Measurements from ENCODE around the gene LIPA. TPM values are rescaled to one million over a fixed set of nuclear protein-coding genes. Genes with fewer than 3 reads are reported as not detected.

LIPA gene
- total and polyA plus RNA-seq, 5 donors, result 14.0 to 34.7 (median 25.6) TPM

GRCh38 chr10:89241026-89241425, 10.5 kb downstream of the LIPA start:
- no peak overlapping the region for H3K4me3 ChIP-seq (ENCODE audit: low read length)
- peak overlapping the region; percentile 42 for H3K27ac ChIP-seq (ENCODE audit: low read length)
- ATAC-seq (no peak), DNase-seq (no peak)
- 94% methylated on average over 3 of the region's 3 CpGs for WGBS
- H3K9me3 ChIP-seq (ENCODE audit: control insufficient read depth, low read length), result no peaks in the 10 kb centered on the region
- H3K4me1 ChIP-seq (ENCODE audit: control insufficient read depth, insufficient read depth, low read length), result peaks cover 6% of the 10 kb centered on the region
- intact Hi-C loops (cut with DNase I), result no loop called here
- no peaks in the 10 kb centered on the region for H3K27me3 ChIP-seq (ENCODE audit: control insufficient read depth, insufficient read depth)

- Histone ChIP-seq H3K4me3 (ENCODE audit: low read length) (no peak overlapping the region), H3K27me3 (ENCODE audit: control insufficient read depth, insufficient read depth) (no peaks in the 10 kb centered on the region), H3K27ac (ENCODE audit: low read length) (no peak overlapping the region), H3K4me1 (ENCODE audit: control insufficient read depth, insufficient read depth, low read length) (peaks cover 6% of the 10 kb centered on the region), H3K9me3 (ENCODE audit: control insufficient read depth, low read length) (no peaks in the 10 kb centered on the region)
- intact Hi-C loops (cut with DNase I), result no loop called here
- 83% methylated on average over 3 of the region's 3 CpGs for WGBS
- ATAC-seq (no peak), DNase-seq (no peak)
Measured at GRCh38 chr10:89240519-89240918, 11.1 kb downstream of the LIPA start.

DNA sequence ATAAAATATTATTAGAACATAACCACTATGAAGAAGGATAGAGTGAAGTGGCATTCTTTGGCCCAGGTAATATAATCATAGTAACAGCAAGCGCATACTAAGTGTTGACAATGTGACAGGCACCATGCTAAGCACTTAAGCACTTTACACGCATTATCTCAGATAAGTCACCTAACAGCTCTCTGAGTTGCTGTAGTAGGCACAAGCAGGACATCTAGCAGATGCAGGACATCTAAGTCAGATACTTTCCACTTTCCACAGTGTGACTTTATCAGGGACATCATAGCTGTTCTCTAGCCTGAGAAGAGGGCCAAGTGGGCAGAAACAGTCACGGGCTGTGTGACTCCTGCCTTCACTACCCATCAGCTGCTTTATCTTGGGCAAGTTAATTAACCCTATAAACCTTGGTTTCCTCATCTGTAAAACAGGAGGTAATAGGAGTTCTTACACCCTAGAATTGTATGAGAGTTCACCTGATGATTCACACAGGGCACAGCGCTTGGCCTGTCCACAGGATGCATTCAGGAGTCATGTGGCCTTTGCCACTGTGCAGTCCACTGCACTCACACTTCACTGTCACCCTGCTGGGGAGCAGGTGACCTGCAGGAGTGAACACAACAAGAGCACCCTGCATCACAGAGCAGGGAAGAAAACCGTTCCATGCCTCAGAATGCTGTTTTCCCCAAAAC, 12.5 kb downstream of the LIPA start:
- Histone ChIP-seq H3K27me3 (ENCODE audit: control insufficient read depth, insufficient read depth) (no peaks in the 10 kb centered on the region), H3K4me3 (ENCODE audit: low read length) (no peak overlapping the region), H3K4me1 (ENCODE audit: control insufficient read depth, insufficient read depth, low read length) (peaks cover 6% of the 10 kb centered on the region), H3K27ac (ENCODE audit: low read length) (no peak overlapping the region), H3K9me3 (ENCODE audit: control insufficient read depth, low read length) (no peaks in the 10 kb centered on the region)
- intact Hi-C loops (cut with DNase I), result no loop called here
- 73% methylated on average over 5 of the region's 5 CpGs for WGBS
- DNase-seq, result no peak
- ATAC-seq, result peak; percentile 53 to 75

DNA sequence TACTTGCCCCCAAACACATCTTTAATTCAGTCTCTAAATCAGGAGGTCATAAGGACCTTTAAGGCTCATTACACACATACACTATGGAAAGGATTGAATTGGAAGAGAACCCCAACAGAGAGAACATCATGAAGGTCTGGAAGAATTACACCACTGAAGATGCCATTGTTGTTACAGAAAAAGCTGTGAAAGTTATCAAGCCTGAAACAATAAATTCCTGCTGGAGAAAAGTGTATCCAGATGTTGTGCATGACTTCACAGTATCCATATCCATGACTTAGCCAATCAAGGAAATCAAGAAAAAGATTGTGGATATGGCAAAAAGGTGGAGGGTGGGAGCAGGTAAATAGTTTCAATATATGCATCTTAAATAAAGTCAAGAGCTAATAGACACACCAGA, 13.7 kb downstream of the LIPA start:
- peaks cover 6% of the 10 kb centered on the region for H3K4me1 ChIP-seq (ENCODE audit: control insufficient read depth, insufficient read depth, low read length)
- no peak for DNase-seq
- intact Hi-C loops (cut with DNase I), result no loop called here
- H3K27ac ChIP-seq (ENCODE audit: low read length), result no peak overlapping the region
- H3K27me3 ChIP-seq (ENCODE audit: control insufficient read depth, insufficient read depth), result no peaks in the 10 kb centered on the region
- ATAC-seq, result no peak
- no peaks in the 10 kb centered on the region for H3K9me3 ChIP-seq (ENCODE audit: control insufficient read depth, low read length)
- H3K4me3 ChIP-seq (ENCODE audit: low read length), result no peak overlapping the region

- ATAC-seq (no peak), DNase-seq (no peak)
- intact Hi-C loops (cut with DNase I), result no loop called here
- Histone ChIP-seq H3K4me3 (ENCODE audit: low read length) (no peak overlapping the region), H3K27ac (ENCODE audit: low read length) (no peak overlapping the region), H3K27me3 (ENCODE audit: control insufficient read depth, insufficient read depth) (no peaks in the 10 kb centered on the region), H3K4me1 (ENCODE audit: control insufficient read depth, insufficient read depth, low read length) (peaks cover 6% of the 10 kb centered on the region), H3K9me3 (ENCODE audit: control insufficient read depth, low read length) (no peaks in the 10 kb centered on the region)
- whole genome bisulfite sequencing, result 88% methylated on average over 4 of the region's 4 CpGs
Measured at GRCh38 chr10:89236226-89236797, 15.3 kb downstream of the LIPA start.

DNA sequence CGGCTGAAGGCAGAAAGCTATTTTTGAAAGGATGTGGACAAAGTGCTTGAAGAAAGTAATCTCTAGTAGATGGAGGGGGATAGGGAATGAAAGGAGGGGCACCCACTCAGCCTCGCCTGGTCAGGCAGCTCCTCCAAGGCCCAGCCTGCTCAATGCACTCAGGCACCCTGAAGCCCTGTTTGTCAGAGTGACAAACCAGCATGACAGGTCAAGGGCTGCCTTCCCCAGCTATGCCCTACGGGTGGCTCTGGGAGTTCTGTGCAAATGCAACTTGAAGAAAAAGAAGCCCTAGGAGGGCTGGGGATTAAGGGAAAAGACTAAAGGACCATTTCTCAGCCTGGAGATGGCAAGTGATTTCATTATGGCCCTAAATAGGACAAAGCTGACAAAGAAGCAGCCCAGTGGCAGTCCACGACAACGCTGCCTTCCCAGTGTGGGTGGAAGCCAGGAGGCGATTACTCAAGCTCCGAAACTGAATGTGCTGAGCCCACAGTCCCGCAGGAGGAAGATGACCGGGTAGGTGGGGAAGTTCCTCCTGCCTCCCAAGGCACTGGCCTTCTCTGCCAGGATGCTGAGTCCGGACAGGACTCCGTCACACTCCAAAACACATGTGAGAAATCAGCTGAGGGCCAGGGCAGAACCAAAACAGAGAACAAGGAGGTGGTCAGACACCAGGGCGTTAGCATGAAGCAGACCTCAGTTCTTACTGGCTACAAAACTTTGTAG, 16.3 kb downstream of the LIPA start:
- 72% methylated on average over 12 of the region's 12 CpGs for WGBS

GRCh38 chr10:89233033-89233432, 18.5 kb downstream of the LIPA start:
- DNase-seq, result no peak

More for the DNA sequence above, 16.3 kb downstream of the LIPA start:
- peak; percentile 62 to 72 for ATAC-seq
- no peaks in the 10 kb centered on the region for H3K27me3 ChIP-seq (ENCODE audit: control insufficient read depth, insufficient read depth)
- no peak overlapping the region for H3K4me3 ChIP-seq (ENCODE audit: low read length)
- no peaks in the 10 kb centered on the region for H3K9me3 ChIP-seq (ENCODE audit: control insufficient read depth, low read length)
- peak; percentile 63 to 82 (median 80) for DNase-seq
- peaks cover 3% of the 10 kb centered on the region for H3K4me1 ChIP-seq (ENCODE audit: control insufficient read depth, insufficient read depth, low read length)
- H3K27ac ChIP-seq (ENCODE audit: low read length), result no peak overlapping the region
- intact Hi-C loops (cut with DNase I), result no loop called here

GRCh38 chr10:89228962-89229361, 22.6 kb downstream of the LIPA start:
- ATAC-seq, result no peak
- intact Hi-C loops (cut with DNase I), result loop anchor here in 1 of 4 donors (10.0 kb wide), 1 partner anchor 394 kb away; no protein-coding TSS in a partner anchor
- no peak for DNase-seq
- Histone ChIP-seq H3K9me3 (ENCODE audit: control insufficient read depth, low read length) (no peaks in the 10 kb centered on the region), H3K4me3 (ENCODE audit: low read length) (no peak overlapping the region), H3K27ac (ENCODE audit: low read length) (no peak overlapping the region), H3K27me3 (ENCODE audit: control insufficient read depth, insufficient read depth) (no peaks in the 10 kb centered on the region), H3K4me1 (ENCODE audit: control insufficient read depth, insufficient read depth, low read length) (no peaks in the 10 kb centered on the region)

More at GRCh38 chr10:89233033-89233432, 18.5 kb downstream of the LIPA start:
- H3K27me3 ChIP-seq (ENCODE audit: control insufficient read depth, insufficient read depth), result no peaks in the 10 kb centered on the region
- ATAC-seq, result no peak
- H3K4me1 ChIP-seq (ENCODE audit: control insufficient read depth, insufficient read depth, low read length), result no peaks in the 10 kb centered on the region
- 82% methylated on average over 2 of the region's 2 CpGs for WGBS
- H3K9me3 ChIP-seq (ENCODE audit: control insufficient read depth, low read length), result no peaks in the 10 kb centered on the region
- no peak overlapping the region for H3K27ac ChIP-seq (ENCODE audit: low read length)
- no peak overlapping the region for H3K4me3 ChIP-seq (ENCODE audit: low read length)
- intact Hi-C loops (cut with DNase I), result no loop called here

DNA sequence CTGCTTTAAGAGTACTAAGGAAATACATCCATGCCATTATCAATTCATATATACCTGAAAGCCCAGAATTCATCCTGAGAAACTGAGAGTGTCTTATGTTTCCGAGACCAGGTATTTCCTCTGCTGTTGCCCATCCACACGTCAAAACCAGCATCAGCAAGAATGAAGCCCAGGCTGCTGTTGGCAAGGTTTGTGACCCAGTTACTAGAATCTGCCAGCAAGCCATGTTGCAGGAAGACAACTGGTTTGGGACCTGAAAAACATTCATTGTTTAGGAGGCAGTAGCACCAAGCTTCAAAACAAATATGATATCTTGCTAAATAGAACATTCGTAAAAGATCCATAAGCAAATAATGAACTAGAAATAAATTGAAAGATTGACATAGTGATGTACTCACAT, 23.4 kb downstream of the LIPA start:
- Histone ChIP-seq H3K4me1 (ENCODE audit: control insufficient read depth, insufficient read depth, low read length) (no peaks in the 10 kb centered on the region), H3K27me3 (ENCODE audit: control insufficient read depth, insufficient read depth) (no peaks in the 10 kb centered on the region), H3K9me3 (ENCODE audit: control insufficient read depth, low read length) (no peaks in the 10 kb centered on the region), H3K4me3 (ENCODE audit: low read length) (no peak overlapping the region), H3K27ac (ENCODE audit: low read length) (no peak overlapping the region)
- DNase-seq, result no peak
- intact Hi-C loops (cut with DNase I), result loop anchor here in 1 of 4 donors (10.0 kb wide), 1 partner anchor 393 kb away; no protein-coding TSS in a partner anchor
- WGBS, result 87% methylated on average over 3 of the region's 3 CpGs
- no peak for ATAC-seq

DNA sequence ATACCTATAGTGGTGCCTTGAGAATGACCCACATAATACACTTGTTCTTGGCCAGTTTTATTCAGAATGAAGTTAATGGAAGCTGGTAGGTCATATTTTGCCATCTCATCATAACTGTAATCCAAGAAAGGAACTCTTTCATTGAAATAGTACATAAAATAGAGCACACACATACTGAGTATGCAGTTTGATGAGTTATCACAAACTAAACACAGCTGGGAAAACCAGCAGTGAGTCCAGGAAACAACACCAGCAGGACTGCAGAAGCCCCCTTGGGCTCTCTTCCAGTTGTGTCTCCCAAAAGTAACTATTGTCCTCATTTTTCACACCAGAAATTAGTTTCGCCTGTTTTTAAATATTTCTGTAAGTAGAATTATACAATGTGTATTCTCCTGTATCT, 24.7 kb downstream of the LIPA start:
- H3K4me3 ChIP-seq (ENCODE audit: low read length), result no peak overlapping the region
- H3K4me1 ChIP-seq (ENCODE audit: control insufficient read depth, insufficient read depth, low read length), result no peaks in the 10 kb centered on the region
- DNase-seq (no peak), ATAC-seq (no peak)
- no peak overlapping the region for H3K27ac ChIP-seq (ENCODE audit: low read length)
- no peaks in the 10 kb centered on the region for H3K27me3 ChIP-seq (ENCODE audit: control insufficient read depth, insufficient read depth)
- WGBS, result 71% methylated on average over 1 of the region's 1 CpG
- intact Hi-C loops (cut with DNase I), result loop anchor here in 1 of 4 donors (10.0 kb wide), 1 partner anchor 392 kb away; no protein-coding TSS in a partner anchor
- H3K9me3 ChIP-seq (ENCODE audit: control insufficient read depth, low read length), result no peaks in the 10 kb centered on the region

Measured in right cardiac atrium (tissue), 5 donors.